ENCODE results near the gene MPP1.
A peak's percentile ranks its signal among the peaks of the same experiment; 100 is the strongest.

The MPP1 gene

DNA sequence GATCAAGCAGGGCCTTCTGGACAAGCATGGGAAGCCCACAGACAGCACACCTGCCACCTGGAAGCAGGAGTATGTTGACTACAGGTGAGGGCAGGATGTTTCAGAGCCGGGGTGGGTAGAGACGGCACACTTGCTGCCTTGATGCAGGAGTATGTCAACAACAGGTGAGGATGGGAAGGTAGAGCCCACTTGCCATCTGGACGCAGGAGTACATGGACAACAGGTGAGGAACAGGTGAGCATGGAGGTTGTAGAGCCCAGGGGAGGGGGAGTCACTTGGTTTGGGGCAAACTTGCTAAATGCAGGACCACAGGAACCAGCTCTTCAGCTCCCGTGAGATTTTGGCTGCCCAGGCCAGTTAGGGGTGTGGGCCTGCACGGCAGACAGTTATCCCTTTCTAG lies 30.7 kb downstream of the MPP1 start:
- no peak for DNase-seq

DNA sequence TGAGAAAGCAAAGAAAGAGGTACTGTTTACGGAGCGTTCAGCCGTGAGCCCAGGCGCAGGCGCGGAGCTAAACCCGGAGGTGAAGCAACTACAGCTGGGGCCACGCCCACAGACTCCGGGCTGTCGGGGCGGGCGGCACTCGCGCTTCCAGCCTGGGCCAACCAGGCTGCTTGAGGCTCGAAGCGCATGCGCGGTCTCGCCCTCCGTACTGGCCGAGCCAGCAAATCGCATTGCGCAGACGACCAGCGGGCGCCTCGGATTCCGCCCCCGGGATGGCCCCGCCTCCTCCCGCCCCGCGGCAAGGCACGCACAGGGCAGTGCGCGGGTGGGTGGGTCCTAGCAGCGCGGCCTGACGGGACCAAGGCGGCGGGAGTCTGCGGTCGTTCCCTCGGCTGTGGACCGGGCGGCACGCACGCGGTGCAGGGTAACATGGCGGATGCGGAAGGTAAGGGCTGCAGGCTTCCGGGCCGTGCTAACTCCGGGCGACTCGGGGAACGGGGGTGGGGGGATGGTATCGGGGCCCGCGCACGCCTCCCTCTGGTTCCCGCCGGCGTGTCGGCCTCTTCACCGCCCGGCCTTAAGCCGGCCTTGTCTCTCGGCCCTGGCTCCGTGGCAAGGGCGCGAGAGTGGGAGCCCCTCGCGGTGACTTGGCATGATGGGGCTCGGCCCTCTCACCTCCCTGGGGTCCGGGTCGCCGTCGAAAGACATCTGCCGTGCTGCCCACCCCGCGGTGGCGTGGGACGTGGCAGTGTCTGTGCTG lies 42.6 kb downstream of the MPP1 start, which contains the start of gene DKC1:
Gene DKC1, plus strand, starts transcription at position 328 of the 760 bp plus-strand sequence. Its CDS starts 102 bp downstream, at position 430.
- peak; percentile 97 for DNase-seq

DNA sequence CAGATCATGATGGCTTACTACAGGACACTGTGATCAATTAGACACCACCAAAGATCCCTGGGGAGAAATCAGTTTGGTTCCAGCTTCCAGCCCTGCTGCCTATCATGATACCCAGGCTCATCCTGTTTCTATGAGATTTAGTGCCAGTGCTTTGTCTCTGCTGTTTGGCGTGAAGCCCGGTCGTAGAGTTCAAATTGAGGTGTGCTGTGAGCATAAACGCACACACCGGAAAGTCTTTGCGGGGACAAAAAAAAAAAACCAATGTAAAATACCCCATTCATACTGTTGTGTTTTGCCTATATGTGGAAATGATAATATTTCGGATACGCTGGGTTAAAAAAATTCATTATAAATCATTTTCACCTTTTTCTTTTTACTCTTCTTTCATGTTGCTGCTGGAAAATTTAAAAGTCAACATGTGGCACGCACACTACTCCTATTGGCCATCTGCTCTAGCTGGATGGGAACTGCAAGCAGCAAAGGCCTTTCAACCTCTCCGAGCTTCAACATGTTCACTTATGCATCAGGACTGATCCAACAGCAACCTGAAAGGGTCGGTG lies 43.2 kb downstream of the MPP1 start:
- DNase-seq: no peak

GRCh38 chrX:154758696-154759095 lies 46.6 kb downstream of the MPP1 start:
- DNase-seq: no peak

GRCh38 chrX:154751669-154752271 lies 53.5 kb downstream of the MPP1 start:
- no peak for DNase-seq

DNA sequence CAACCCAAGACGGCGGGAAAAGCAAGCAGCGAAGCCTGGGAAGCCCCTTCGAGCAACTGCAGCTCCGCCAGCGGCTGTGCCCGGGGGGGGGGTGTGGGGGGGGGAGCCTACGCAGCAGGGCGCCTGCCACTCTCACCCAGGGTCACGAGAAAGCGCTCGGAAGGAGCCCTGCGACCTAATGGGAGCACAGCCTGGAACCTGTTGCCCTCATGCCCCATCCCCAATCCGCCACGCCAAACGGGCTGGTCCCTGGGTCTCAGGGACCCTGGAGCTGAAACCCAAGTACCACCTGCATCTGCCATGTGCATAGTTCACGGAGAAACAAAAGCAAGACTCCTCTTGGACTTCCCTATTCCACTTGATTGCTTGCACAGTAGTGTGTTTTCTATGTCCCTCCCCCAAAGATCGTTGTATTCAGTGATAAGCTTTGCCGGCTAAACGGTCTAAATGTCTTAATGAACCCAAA lies 54.0 kb downstream of the MPP1 start:
- no peak for DNase-seq

- no peak for DNase-seq
These were observed 54.7 kb downstream of the MPP1 start, which contains the start of gene GAB3 for GRCh38 chrX:154750301-154751202. Gene GAB3, minus strand, starts transcription at chrX:154751077. Its CDS starts 52 bp downstream, at chrX:154751025.

- no peak for DNase-seq
These were observed 55.4 kb downstream of the MPP1 start for GRCh38 chrX:154749856-154750255.

GRCh38 chrX:154748712-154749339 lies 56.5 kb downstream of the MPP1 start:
- peak; percentile 44 for DNase-seq

GRCh38 chrX:154742613-154743012 lies 62.7 kb downstream of the MPP1 start:
- no peak for DNase-seq

DNA sequence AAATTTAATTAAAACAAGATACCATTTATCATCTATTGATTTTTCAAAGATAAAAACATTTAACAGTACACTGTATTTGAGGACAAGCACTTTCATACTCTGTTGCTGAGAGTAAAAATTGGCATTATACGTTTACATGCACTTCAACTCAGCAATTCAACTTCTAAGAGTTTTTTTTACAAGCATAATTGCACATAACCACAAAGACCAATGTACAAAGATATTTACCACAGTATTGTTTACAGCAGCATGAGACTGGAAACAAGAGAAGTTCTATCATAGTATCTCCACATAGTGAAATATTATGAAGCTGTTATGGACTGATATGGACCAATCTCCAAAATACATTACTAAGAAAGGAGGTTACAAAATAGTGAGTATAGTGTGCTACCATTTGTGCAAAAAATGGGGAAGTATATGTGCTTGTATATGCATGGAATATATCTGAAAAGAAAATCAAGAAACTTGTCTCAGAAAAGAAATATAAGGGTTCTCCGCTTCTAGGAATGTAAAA lies 65.3 kb downstream of the MPP1 start:
- DNase-seq: no peak

GRCh38 chrX:154738011-154738738 lies 67.1 kb downstream of the MPP1 start:
- no peak for DNase-seq

GRCh38 chrX:154737136-154737535 lies 68.1 kb downstream of the MPP1 start:
- no peak for DNase-seq

DNA sequence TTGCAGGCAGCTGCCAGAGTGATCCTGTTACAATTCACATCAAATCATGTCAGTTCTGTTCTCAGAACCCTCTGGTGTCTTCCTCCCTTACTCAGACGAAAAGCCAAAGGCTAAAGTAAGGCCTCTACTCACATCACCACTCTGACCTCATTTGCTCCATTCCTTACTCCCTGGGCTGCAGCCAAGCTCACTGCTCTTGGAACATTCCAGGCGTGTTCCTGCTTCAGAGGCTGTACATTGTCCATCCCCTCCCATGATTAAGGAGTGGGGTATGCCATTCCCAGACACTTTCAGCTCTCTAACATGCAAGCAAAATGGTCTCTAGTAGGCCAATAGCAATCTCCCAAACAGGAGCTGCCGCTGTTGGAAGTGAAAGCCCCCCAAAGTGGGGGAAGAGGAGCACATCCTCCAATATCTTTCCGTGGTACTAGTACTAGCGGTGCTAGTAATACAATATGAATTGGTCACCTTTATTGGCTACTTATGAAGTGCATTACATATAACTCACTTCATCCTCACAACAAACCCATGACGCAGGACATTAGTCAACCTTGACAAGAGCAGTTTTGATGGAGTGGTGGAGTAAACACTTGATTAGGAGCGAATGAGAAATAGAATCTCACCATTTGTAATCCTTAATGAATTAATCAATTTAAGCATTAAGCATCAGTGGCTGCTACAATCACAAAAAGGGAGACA lies 69.4 kb downstream of the MPP1 start:
- DNase-seq: no peak

- DNase-seq: no peak
These were observed 71.1 kb downstream of the MPP1 start for GRCh38 chrX:154734061-154734781.

GRCh38 chrX:154733066-154733425 lies 72.2 kb downstream of the MPP1 start:
- no peak for DNase-seq

DNA sequence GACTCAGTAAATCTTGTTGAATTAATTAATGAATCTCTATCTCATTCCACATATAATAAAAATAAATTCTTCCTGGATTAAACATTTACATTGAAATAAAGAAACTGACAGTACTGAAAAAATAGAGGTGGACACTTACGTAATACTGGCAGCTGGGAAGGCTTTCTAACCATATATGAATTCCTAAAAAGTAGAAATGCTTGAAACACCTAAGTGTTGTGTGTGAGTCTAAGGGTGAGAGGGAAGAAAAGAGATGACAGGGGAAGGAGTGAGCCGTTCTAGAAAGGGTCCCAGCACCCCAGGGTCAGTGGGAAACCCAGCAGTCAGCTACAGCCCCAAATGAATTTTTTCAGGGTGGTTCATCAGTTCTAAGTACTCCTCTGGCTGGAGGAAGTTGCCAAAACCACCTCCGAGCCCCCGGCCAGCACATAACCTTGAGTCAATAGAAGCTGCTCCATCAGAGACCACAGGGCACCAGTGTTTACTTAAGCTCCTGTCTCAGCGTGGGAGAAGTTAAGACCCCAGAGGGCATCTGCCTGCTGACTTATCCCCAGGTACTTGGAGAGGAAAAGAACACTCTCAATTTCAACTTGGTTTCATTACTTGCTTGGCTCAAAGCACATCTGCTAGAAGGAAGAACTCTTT lies 72.7 kb downstream of the MPP1 start:
- DNase-seq: no peak

DNA sequence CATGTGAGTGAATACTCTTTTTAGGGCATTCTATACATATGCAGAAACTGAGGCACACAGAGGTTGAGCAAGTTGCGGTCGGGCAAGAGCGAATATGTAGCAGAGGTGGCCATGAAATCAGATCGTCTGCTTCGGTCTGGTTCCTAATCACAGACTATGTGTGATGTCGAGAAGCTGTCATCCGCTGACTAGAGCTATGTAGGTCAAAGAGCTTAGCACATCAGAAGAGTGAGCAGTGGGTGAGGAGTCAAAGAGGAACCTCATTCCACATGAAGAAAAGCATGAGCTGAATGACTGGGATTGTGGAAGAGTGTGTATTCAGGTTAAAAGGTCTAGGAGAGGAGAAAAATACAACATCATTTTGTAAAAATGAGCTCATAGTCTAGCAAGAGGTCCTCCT lies 73.4 kb downstream of the MPP1 start:
- no peak for DNase-seq

GRCh38 chrX:154731184-154731583 lies 74.1 kb downstream of the MPP1 start:
- no peak for DNase-seq

Data from NCI-H2107 (cell line).